Measurements from ENCODE around the gene ERG.

GRCh38 chr21:38470755-38471154 lies 27.5 kb downstream of the ERG start:
- TF ChIP-seq CTCF (conservative IDR thresholded peaks at IDR 0.05; ENCODE audit: low read length) = no peak
- TF ChIP-seq EZH2phosphoT487 (IDR thresholded peaks at IDR 0.05; ENCODE audit: borderline replicate concordance, low read depth, low read length) = no peak

All from OCI-LY7 (cell line).